GM21576 (cell line): ENCODE results near the gene SEPTIN11.

Experiments
- ATAC-seq: cut with Tn5 transposase; IDR thresholded peaks from one replicate; pipeline ENCODE4 v1.9.1; 2021; ENCODE audit warnings: mild to moderate bottlenecking, moderate library complexity; ENCODE audit not compliant: unreplicated experiment

Gene SEPTIN11

DNA sequence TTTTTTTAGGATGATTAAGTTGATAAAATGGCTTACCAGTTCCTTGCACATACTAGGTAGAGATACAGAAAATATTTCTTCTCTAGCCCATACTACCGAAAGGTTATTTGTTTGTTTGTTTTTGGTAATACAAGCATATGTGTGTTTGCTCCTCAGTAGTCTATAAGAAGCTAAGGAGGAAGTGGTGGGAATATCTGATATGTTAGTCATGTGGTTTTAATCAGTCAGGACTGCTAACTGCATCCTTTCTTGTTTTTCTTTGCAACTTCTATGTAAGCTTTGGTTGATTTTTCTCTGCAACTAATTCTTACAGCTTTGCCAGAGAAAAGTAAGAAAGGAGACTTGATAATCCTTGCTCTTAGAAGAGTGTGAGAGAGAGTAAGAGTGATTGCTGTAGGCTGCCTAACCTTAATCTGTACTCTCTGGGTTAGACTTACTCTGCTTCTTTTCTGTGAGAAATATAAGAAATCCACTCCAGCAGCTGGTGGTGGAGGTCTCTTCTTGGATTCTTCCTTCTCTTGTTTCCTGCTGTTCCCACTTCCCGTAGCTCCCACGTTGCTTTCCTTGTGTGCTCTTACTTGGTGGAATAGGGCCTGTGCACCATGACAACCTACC is 28.3 kb downstream of the SEPTIN11 start:
- no peak for ATAC-seq

DNA sequence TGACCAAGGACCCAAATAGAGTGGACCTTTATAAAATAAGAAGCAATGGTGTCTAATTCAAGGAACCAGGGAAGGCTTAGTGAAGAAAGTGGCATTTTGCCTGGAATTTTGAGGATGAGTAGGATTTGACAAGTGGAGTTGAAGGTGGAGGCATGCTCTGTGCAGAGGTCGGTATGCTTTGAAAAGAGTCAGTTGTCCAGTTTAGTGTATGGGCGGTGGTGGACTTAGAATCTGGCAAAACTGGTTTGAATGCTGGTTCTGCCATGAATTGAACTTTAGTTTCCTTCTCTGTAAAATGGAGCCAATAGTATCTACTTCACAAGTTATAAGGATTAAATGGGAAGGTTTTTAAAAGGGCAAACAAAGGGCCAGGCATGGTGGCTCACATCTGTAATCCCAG is 29.7 kb downstream of the SEPTIN11 start:
- ATAC-seq = no peak

DNA sequence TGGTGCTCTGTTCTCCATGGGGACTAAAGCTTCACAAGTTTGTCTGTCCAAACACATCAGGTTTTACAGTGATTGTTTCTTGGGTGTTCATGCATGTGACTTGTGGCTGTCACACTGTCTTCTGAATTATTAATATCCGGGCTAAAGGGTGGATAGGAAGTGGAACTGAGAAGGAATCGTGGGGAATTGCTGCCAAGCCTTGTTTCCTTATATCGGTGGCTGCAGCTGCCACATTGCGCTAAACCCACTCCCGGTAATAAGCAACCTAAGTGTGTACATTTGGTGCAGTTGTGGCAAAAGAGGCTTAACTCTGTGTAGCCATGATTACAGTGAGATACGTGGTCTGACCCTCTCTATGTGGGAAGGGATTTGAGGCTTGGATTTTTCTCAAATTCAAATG is 30.7 kb downstream of the SEPTIN11 start:
- ATAC-seq = no peak

DNA sequence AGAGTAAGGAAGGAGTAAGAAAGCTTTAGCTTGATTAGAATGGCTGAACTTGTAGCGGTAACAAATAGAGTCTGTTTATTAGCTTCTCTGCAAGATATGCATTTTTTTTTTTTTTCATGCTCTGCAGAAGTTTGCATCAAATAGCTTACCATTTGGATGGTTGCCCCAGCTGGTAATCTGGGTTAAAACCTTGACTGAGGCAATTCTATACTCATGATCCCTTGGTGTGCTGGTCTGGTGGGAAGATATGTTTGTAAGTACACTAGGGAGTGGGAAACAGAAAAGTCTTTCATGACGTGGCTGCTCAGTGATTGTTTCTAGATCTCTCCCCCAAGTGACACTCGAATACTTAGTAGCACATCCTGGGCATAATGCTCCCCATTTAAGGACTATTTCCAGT is 32.1 kb downstream of the SEPTIN11 start:
- ATAC-seq = no peak

DNA sequence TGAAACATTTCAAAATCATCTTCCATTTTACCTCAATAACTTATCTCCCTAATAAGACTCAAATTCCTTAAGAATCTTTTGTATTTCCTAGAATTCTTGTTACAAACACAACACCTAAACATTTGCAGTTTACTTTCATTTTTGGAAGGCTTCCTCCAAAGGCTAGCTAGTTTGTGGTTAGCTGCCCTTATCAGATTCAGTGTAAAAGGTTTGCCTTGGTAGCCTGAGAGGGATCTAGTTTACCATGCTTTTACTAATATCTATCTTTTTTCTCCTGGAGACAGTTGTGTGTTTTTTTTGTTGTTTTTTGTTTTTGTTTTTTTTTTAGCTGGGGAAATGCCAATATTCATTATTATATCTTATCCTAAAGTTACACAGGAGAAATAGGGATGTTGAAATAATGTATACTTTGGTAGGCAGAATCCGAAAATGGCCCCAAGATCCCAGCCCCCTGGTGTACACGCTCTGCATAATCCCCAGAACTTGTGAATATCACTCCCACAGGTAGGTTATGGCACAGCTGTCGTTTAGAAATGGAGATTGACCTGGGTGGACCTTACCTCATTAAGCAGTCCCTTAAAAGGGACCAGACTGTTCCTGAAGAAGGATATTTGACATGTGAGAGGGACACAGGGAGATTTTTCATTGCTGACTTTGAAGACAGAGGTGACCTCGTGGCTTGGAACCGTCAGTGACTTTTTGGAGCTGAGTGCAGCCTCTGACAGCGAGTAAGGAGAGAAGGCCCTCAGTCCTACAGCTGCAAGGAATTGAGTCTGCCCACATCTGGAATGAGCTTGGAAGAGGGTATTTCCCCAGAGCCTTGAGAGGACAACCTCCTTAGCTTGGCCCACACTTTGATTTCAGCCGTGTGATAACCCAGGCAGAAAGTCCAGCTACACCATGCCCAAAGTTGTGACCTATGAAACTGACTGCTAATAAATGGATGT is 33.4 kb downstream of the SEPTIN11 start:
- peak; percentile 39 for ATAC-seq

DNA sequence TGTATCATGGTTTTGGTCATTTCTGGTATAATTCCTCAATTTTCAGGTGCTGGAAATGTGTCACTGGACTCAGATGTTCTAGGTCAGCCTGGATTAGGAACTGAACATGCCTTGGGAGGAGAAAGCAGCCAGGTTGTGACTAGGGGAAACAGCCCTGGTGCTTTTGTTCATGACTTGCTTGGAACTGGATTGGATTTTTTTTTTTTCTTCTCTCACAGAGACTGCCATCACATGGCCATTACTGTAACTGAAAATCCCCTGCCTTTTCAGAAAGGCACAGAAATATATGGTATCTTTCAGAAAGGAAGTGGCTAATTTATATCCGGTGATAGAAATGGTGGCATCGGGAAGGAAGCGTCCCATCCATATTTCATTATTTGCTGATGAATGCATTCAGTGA is 34.6 kb downstream of the SEPTIN11 start:
- peak; percentile 54 for ATAC-seq

DNA sequence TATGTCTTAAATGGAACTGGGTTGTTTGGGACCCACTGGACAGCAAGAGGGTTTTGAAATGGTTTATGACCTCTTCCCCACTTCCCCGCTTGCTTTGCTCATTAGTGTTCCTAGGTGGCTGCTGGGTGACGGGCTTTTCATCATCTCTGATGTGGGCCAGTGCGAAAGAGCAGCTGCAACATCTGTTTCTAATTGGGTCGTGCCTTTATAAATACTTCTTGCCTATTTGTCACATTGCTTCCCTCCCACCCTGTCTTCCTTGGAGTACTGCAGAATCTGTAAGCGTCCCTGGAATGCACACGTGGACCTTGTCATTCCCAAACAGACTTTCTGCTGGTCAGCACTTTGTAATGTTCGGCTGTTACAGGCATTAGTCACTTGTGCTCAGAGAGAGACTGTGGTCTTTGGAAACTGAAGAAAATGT is 35.2 kb downstream of the SEPTIN11 start:
- ATAC-seq = no peak

DNA sequence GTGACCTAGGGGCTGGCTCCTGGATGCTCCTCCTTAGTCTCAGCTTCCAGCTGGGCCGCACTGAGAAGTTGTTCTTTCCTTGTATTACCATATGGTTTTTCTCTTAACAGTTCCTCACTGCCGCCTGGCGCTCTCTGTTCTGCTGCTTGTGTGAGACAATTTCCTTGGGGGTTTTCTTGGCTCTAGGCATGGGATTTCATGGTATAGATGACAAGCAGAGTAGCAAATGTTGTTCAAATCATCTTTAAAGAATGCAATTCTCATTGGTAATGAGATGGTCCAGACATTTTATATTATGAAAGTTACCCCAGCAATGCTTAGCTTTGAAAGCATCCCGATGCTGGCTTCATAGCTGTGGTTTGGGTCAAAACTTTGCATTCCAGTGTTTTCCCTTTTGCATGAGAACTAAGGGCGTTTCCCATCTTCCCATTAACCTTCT is 37.6 kb downstream of the SEPTIN11 start:
- ATAC-seq = no peak

DNA sequence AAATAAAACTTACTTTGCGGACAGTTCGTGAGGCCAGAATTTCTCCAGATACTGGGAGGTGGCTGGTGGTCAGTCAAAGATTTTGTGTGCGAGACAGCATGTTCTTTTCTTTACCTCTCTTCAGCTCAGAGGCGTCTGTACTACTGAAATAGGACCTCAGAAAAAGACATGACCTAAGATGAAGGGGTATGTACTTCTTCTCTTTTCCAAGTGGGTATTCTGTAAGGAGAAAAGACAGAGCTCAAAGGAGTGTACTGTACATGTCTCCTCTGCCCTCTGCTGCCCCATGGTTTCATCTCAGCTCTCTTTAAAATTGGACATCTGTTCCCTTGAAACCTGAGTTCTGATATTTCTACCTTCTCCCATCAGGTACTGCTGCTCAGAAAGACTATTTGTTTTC is 38.1 kb downstream of the SEPTIN11 start:
- ATAC-seq = no peak

DNA sequence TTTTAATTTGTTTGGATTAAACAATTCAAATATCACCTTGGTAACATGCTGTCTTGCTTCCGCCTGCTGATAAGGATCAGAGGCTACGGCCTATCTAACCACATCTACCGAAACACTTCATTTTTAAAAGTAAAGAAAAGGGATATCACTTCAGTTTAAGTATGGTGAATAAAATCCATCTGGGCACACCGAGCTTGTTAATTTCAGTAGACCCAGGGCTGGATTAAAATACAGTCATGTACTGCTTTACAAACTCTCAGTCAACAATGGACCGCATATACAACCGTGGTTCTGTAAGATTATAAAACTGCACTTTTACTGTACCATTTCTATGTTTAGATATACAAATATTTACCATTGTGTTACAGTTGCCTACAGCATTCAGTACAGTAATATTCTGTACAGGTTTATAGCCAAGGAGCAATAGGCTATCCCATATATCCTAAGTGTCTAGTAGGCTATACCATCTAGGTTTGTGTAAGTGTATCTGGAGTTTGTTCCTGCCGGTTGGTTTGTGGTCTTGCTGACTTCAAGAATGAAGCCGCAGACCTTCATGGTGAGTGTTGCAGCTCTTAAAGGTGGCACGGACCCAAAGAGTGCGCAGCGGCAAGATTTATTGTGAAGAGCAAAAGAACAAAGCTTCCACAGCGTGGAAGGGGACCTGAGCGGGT is 40.0 kb downstream of the SEPTIN11 start:
- no peak for ATAC-seq

DNA sequence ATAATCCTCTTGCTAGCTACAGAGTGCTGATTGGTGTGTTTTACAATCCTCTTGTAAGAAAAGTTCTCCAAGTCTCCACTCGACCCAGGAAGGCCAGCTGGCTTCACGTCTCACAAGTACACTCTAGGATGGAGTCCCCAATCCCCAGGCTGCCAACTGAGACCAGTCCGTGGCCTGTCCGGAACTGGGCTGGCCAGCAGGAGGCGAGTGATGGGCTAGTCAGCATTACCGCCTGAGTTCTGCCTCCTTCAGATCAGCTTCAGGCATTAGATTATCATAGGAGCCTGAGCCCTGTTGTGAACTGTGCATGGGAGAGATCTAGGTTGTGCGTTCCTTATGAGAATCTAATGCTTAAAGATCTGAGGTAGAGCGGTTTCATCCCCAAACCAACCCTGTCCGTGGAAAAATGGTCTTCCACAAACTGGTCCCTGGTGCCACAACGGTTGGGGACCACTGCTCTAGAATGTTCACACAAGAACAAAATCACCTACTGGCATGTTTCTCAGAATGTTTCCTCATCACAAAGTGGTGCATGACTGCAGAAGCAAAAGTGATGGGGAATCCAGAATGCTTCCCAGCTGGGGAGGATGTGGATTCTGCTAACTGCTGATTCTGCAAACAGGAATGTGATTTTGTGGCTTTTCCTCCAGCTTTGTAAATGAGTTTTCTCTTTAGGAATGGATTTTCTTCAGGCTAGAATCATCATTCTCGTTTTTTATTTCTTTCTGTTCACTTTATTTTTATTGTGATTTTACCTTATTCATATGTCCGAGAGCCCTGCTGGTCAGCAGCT is 40.9 kb downstream of the SEPTIN11 start:
- no peak for ATAC-seq

DNA sequence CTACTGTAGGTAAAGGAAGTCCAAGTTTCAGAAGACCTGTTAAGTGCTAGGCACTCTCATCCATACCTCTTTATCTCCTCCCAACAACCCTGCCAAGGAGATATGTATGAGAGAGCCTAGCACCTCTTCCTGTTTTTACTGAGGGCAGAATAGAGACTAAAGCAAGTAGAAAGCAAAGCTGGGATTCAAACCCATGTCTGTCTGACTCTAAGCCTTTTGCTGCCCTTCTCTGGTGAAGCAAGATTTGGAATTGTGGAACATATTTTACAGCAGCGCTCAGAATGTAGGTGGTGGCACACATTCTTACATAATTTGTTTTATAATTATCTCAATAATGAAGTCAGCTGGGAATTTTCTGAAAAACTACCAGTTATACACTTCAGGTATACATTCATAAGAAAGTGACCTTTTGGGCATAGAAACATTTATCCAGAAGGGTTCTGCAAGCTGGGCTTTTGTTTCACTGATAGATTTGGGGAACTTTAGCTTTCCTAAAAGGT is 41.7 kb downstream of the SEPTIN11 start:
- ATAC-seq = no peak

DNA sequence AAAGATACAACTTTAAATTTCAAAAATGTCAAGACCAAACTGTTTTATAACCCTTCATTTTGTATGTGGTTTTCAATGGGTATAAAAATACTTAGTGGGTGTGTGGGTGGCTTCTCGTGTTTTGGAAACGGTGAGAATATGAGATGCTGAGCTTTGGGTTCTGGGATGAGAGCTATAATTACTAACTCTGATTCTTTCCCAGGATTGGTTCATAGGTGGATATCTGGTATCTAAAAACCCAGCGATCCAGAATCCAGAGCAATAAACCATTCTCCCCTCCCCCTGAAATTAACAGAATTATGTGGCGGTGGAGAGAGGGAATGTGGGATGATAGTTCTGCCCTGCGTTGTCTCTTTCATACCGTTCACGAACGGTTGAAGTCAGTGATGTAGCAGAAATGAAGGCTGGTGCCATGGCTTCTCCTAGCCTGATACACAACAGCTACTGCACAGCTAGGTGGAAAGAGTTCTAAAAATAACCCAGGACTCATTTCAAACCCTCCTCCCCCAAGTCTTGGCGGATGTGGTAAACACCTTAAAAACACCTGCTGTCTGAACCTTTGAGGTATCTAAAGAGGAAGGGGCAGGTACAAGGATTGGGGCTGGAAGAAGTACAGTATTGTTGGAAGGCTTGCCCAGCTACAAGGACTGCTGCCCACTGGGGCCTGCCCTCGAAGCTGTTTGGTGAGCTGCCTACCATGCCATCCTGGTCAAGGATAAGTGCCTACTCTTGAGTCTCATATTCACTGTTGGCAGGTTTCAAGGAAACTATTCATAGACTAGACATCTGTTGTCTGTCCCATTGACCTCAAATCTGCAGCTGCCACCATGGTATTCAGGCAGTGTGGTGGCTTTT is 44.5 kb downstream of the SEPTIN11 start:
- peak; percentile 93 for ATAC-seq

DNA sequence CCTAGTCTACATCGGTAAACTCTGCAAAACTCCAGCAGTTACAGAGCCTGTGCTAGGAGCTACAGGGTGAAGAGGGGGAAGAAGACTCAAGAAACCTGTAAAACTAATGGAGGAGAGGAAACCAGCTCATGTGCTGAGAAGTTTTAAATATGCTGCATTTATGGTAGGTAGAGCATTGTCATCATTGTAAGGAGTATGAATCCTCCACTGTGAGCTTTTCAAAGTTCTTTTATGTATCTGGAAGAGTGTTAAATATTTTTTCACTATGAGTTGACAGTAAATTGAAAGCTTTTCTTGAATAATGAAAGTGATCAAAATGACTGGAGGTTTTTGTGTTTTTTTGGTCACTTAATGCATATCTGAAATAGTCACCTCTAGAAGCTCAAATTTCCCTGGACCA is 46.2 kb downstream of the SEPTIN11 start:
- no peak for ATAC-seq

DNA sequence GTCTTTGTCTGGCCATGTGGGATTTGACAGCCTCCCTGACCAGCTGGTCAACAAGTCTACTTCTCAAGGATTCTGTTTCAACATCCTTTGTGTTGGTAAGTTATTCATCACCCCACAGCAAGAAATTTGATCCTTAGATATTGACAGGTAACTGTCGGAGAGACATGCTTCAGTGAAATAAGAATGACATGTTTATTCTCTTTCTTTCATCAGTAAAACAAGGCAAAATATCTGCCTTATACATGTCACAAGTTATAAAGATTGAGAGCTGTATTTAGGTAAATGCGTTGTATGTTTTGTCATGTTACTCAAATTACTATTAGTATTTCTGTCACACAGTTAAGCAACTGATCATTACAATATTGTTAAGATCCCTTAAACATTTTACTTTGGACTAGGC is 46.9 kb downstream of the SEPTIN11 start:
- no peak for ATAC-seq

DNA sequence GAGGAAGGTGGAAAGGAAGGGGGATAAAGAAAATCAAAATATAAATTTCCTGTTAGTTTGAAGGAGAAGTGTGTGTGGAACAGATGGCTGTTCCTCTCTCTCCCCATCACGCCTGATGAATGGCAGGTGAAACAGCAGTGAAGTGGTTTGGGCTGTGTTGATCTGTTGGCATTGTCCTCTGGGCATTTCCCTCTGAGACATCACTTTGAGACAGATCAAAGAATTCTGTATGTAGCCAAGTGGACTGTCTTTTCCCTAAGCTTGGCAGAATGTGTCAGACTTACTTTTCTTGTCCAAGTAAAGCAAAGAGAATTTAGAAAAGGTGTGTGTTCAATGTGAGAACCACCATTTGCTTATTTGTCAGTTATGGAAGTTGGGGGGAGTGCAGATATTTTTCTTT is 47.5 kb downstream of the SEPTIN11 start:
- ATAC-seq = no peak

DNA sequence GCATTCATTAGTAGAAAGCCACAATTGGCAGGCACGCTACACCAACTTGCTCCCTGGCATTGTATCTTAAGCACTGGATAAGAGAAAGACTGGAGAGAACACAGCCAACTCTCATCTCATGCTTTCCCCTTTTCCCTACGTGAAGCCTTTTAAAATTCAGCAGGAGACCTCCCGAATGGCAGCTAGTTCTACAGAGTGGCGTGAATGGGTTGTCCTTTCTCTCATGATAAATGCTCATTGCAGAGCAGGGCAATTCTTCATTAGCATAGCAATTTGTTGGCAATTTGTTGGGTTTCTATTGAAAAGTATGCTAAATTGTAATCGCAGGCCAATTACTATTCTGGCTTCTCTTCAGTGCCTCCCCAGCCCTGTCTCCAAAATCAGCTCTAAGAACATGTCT is 48.0 kb downstream of the SEPTIN11 start:
- ATAC-seq = no peak

DNA sequence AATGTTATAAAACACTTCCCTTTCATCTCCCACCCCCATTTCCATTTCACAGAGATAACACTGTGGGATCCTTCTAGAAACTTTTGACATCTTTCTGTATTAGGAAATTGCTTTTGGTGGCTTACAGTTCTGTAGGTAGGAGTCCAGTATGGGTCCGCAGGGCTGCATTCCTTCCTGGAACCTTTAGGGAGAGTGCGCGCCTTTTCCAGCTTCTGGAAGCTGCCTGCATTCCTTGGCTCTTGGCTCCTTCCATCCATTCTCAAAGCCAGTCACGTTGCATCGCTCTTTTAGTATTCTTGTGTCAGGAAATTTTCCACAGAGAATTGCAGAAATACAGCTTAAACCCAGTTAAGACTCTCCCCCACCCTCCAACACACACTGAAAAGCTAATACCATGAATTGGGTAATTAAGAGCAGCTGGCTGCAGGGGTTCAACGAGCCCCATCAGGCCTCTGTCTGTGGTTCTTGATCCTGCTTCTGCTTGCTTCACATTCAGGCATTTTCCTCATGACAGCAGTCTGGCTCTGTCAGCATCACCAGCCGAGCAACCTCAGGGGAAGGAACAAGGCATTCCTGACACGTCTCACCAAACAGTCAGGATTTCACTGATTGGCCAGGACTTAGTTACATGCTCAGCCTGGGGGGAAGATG is 48.8 kb downstream of the SEPTIN11 start:
- ATAC-seq = no peak
